Sigmoid colon (tissue), 4 donors: ENCODE results near the gene KCNG1.

Experiments used
- CTCF ChIP-seq, 4 experiments: fragments of 450-650 bp in 3 of 4; fragments of 200-600 bp in 1 of 4; IDR thresholded peaks; one replicate each; pipeline ENCODE4 v1.5.1; 2016 to 2019; ENCODE audit warnings: antibody characterized with exemption in 4 of 4, mild to moderate bottlenecking in 3 of 4, moderate library complexity in 2 of 4
- EP300 ChIP-seq, 4 donors: sonication (generic); formaldehyde crosslinking; IDR thresholded peaks; one replicate each; pipeline ENCODE4 v1.6.1; 2017; ENCODE audit warnings: antibody characterized with exemption in 4 of 4
- POLR2A ChIP-seq, 2 donors: fragments of 450-650 bp; IDR thresholded peaks; one replicate each; pipeline ENCODE4 v1.6.1; 2016; ENCODE audit warnings: antibody characterized with exemption in 2 of 2, mild to moderate bottlenecking in 2 of 2, moderate library complexity in 2 of 2

GRCh38 chr20:51061418-51062045 lies 38.6 kb upstream of the KCNG1 start:
- TF ChIP-seq POLR2A (IDR thresholded peaks at IDR 0.05) (no peak), CTCF (IDR thresholded peaks at IDR 0.05) (no peak), EP300 (IDR thresholded peaks at IDR 0.05) (no peak)
